HEK293 (cell line): Measurements from ENCODE around the gene IP6K2.

Source experiments
- CTCF ChIA-PET: fragments of 350-600 bp; formaldehyde crosslinking; extraction: SDS; loops from one replicate; lab custom pipeline; 2021; ENCODE audit warnings: antibody characterized with exemption; lab: Yijun Ruan, JAX
- POLR2A ChIA-PET: fragments of 300-600 bp; formaldehyde crosslinking; extraction: SDS; loops from one replicate; lab custom pipeline; 2020; ENCODE audit warnings: antibody characterized with exemption, inconsistent platforms; lab: Yijun Ruan, JAX
- H3K27ac ChIP-seq: fragments of 200-500 bp; sonication (Bioruptor generic); 2 replicates; pipeline ENCODE4 v1.5.1; 2014; ENCODE audit warnings: low read depth, low read length, control low read depth, inconsistent platforms; ENCODE audit errors: extremely low read depth
- H3K36me3 ChIP-seq, 2 experiments: fragments of 200-500 bp in 1 of 2; sonication (Bioruptor generic) in 1 of 2; 1 replicate in 1 of 2; 2 replicates in 1 of 2; pipeline ENCODE4 v1.5.1; 2014 to 2017; ENCODE audit warnings: inconsistent platforms in 2 of 2, low read length in 2 of 2; ENCODE audit not compliant: control insufficient read depth in 2 of 2, insufficient read depth in 1 of 2
- H3K4me1 ChIP-seq: fragments of 200-500 bp; sonication (Bioruptor generic); 2 replicates; pipeline ENCODE4 v1.5.1; 2014; ENCODE audit warnings: mild to moderate bottlenecking, low read length, inconsistent platforms; ENCODE audit not compliant: control insufficient read depth, insufficient read depth
- H3K4me3 ChIP-seq: 2 replicates; pipeline ENCODE4 v1.5.1; 2011; ENCODE audit warnings: low read depth, mild to moderate bottlenecking, control low read depth, low read length, moderate library complexity
- H3K9me3 ChIP-seq: fragments of 200-500 bp; sonication (Bioruptor generic); 2 replicates; pipeline ENCODE4 v1.5.1; 2014; ENCODE audit warnings: low read depth, low read length, inconsistent platforms; ENCODE audit not compliant: control insufficient read depth, insufficient read depth
- ATF2 ChIP-seq: fragments of 450-650 bp; formaldehyde crosslinking; IDR thresholded peaks from 2 replicates; pipeline ENCODE4 v1.5.1; 2016; ENCODE audit warnings: missing biosample characterization, missing genetic modification characterization, low read depth
- CTCF ChIP-seq: fragments of 450-650 bp; formaldehyde crosslinking; IDR thresholded peaks from 2 replicates; pipeline ENCODE4 v1.5.1; 2016; ENCODE audit warnings: missing biosample characterization, missing genetic modification characterization
- IKZF3 ChIP-seq: fragments of 450-650 bp; IDR thresholded peaks from 2 replicates; pipeline ENCODE4 v1.5.0; 2018; ENCODE audit warnings: missing biosample characterization, mild to moderate bottlenecking, missing genetic modification characterization, moderate library complexity
- PRDM1 ChIP-seq: fragments of 450-650 bp; formaldehyde crosslinking; IDR thresholded peaks from 2 replicates; pipeline ENCODE4; 2016; ENCODE audit warnings: missing biosample characterization, missing genetic modification characterization
- SCRT1 ChIP-seq: fragments of 450-650 bp; formaldehyde crosslinking; IDR thresholded peaks from 2 replicates; pipeline ENCODE4 v1.5.1; 2016; ENCODE audit warnings: missing biosample characterization, missing genetic modification characterization, borderline replicate concordance
- SP7 ChIP-seq: fragments of 450-650 bp; formaldehyde crosslinking; IDR thresholded peaks from 2 replicates; pipeline ENCODE4 v1.5.1; 2016; ENCODE audit warnings: missing biosample characterization, missing genetic modification characterization
- TRIM28 ChIP-seq: IDR thresholded peaks from 2 replicates; pipeline ENCODE4 v1.6.1; 2011; ENCODE audit warnings: low read length, control low read depth, borderline replicate concordance
- ZBTB11 ChIP-seq: fragments of 450-650 bp; formaldehyde crosslinking; conservative IDR thresholded peaks from 2 replicates; pipeline ENCODE4 v1.5.1; 2016; ENCODE audit warnings: low read depth, missing biosample characterization, missing genetic modification characterization
- ZEB2 ChIP-seq: fragments of 450-650 bp; formaldehyde crosslinking; IDR thresholded peaks from 2 replicates; pipeline ENCODE4 v1.5.1; 2016; ENCODE audit warnings: missing biosample characterization, missing genetic modification characterization
- ZNF169 ChIP-seq: fragments of 450-650 bp; formaldehyde crosslinking; IDR thresholded peaks from 2 replicates; pipeline ENCODE4 v1.5.1; 2016; ENCODE audit warnings: missing biosample characterization, missing genetic modification characterization
- ZNF174 ChIP-seq: fragments of 450-650 bp; formaldehyde crosslinking; IDR thresholded peaks from 2 replicates; pipeline ENCODE4 v1.5.0; 2017; ENCODE audit warnings: missing biosample characterization, mild to moderate bottlenecking, missing genetic modification characterization
- ZNF2 ChIP-seq: fragments of 450-650 bp; formaldehyde crosslinking; IDR thresholded peaks from 2 replicates; pipeline ENCODE4 v1.5.1; 2016; ENCODE audit warnings: missing biosample characterization, missing genetic modification characterization
- ZNF239 ChIP-seq: fragments of 450-650 bp; formaldehyde crosslinking; IDR thresholded peaks from 2 replicates; pipeline ENCODE4 v1.5.1; 2016; ENCODE audit warnings: missing biosample characterization, missing genetic modification characterization
- ZNF266 ChIP-seq: fragments of 450-650 bp; formaldehyde crosslinking; IDR thresholded peaks from 2 replicates; pipeline ENCODE4 v1.5.1; 2016; ENCODE audit warnings: missing biosample characterization, missing genetic modification characterization, low read depth
- ZNF341 ChIP-seq: fragments of 450-650 bp; formaldehyde crosslinking; IDR thresholded peaks from 2 replicates; pipeline ENCODE4; 2016; ENCODE audit warnings: low read depth, missing biosample characterization, missing genetic modification characterization
- ZNF48 ChIP-seq: fragments of 450-650 bp; formaldehyde crosslinking; IDR thresholded peaks from 2 replicates; pipeline ENCODE4 v1.5.1; 2016; ENCODE audit warnings: missing biosample characterization, missing genetic modification characterization
- ZNF544 ChIP-seq: fragments of 450-650 bp; formaldehyde crosslinking; IDR thresholded peaks from 2 replicates; pipeline ENCODE4 v1.5.0; 2017; ENCODE audit warnings: missing biosample characterization, missing genetic modification characterization
- ZNF549 ChIP-seq: fragments of 450-650 bp; IDR thresholded peaks from 2 replicates; pipeline ENCODE4 v1.5.1; 2018; ENCODE audit warnings: missing biosample characterization, missing genetic modification characterization, mild to moderate bottlenecking, inconsistent platforms, moderate library complexity
- ZNF600 ChIP-seq: fragments of 450-650 bp; formaldehyde crosslinking; IDR thresholded peaks from 2 replicates; pipeline ENCODE4 v1.5.1; 2016; ENCODE audit warnings: missing biosample characterization, missing genetic modification characterization
- ZNF768 ChIP-seq: fragments of 450-650 bp; formaldehyde crosslinking; IDR thresholded peaks from 2 replicates; pipeline ENCODE4 v1.5.1; 2018; ENCODE audit warnings: missing biosample characterization, mild to moderate bottlenecking, missing genetic modification characterization
- TF ChIP-seq, protein P1 (sequence below): fragments of 450-650 bp; formaldehyde crosslinking; IDR thresholded peaks from 2 replicates; pipeline ENCODE4 v1.5.1; 2016; ENCODE audit warnings: missing biosample characterization, missing genetic modification characterization, low read depth
- TF ChIP-seq, protein P2 (sequence below): fragments of 450-650 bp; formaldehyde crosslinking; IDR thresholded peaks from 2 replicates; pipeline ENCODE4 v1.5.1; 2016; ENCODE audit warnings: missing biosample characterization, missing genetic modification characterization

IP6K2 gene

DNA sequence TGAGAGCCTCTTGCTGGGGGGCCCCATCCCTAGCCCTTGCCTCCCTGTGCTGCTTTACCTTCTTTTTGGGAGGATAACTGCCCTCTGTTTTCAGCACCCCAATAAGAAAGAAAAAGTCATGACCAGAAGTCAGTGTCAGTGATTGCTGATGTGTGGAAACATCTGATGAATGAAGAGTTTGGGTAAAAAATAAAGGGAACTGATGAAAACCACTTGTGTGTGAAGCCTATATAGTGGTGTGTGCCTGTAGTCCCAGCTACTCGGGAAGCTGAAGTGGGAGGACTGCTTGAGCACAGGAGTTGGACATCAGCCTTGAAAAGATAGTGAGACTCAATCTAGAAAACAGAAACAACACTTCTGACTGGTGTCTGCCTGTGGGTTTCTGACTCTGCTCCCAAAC is 44.5 kb downstream of the IP6K2 start:
- ChIA-PET POLR2A (no interaction called here), CTCF (no interaction called here)

DNA sequence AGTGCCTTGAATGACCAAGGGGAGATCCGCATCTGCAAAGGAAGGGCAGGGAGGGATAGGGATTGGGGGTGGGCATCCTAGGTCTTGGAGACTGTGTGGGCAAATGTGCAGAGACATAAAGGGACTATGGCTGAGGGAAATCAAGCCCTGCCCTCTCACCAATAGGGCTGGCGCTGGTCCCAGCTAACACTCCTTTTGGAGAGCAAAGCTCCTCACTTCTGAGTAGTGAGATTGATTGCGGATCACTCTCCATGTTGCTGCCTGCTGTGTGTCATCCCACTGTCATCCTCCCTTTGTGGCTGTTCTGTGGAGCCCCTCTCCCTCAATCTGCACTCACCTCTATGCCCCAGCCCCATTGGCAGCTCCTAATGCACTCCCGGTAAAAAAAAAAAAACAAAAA is 52.1 kb downstream of the IP6K2 start:
- ChIA-PET CTCF (interaction anchor here (0.6 to 2.0 kb wide), 5 partner anchors 9 to 427 kb away, joined by 3 to 13 read pairs (median 3); no protein-coding TSS in a partner anchor), POLR2A (interaction anchor here (0.7 to 2.1 kb wide), 2 partner anchors 9 to 662 kb away, joined by 3 to 12 read pairs; no protein-coding TSS in a partner anchor)
- Histone ChIP-seq H3K4me3 (no peak overlapping the region), H3K36me3 (peaks cover 0 to 1% of the 10 kb centered on the region in 2 experiments; a peak in 2 of 3 replicates), H3K27ac (no peak overlapping the region), H3K9me3 (no peaks in the 10 kb centered on the region), H3K4me1 (no peaks in the 10 kb centered on the region)
- TF ChIP-seq, protein P1, sequence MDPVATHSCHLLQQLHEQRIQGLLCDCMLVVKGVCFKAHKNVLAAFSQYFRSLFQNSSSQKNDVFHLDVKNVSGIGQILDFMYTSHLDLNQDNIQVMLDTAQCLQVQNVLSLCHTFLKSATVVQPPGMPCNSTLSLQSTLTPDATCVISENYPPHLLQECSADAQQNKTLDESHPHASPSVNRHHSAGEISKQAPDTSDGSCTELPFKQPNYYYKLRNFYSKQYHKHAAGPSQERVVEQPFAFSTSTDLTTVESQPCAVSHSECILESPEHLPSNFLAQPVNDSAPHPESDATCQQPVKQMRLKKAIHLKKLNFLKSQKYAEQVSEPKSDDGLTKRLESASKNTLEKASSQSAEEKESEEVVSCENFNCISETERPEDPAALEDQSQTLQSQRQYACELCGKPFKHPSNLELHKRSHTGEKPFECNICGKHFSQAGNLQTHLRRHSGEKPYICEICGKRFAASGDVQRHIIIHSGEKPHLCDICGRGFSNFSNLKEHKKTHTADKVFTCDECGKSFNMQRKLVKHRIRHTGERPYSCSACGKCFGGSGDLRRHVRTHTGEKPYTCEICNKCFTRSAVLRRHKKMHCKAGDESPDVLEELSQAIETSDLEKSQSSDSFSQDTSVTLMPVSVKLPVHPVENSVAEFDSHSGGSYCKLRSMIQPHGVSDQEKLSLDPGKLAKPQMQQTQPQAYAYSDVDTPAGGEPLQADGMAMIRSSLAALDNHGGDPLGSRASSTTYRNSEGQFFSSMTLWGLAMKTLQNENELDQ (tag by site-specific recombination): no peak
- TF ChIP-seq SCRT1 (tag by site-specific recombination): no peak
- TF ChIP-seq ZNF169 (tag by site-specific recombination): no peak
- no peak for TF ChIP-seq ZNF239
- no peak for TF ChIP-seq ZNF2 (tag by site-specific recombination)
- TF ChIP-seq PRDM1 (tag by site-specific recombination): peak; percentile 44; the same call in 1 of the 2 replicates
- no peak for TF ChIP-seq ZNF544 (tag by site-specific recombination)
- peak; percentile 42; the same call in 1 of the 2 replicates for TF ChIP-seq ZNF600 (tag by site-specific recombination)

More for the DNA sequence above, 44.5 kb downstream of the IP6K2 start:
- Histone ChIP-seq H3K36me3 (peaks cover 3 to 58% of the 10 kb centered on the region in 2 experiments; a peak in 2 of 3 replicates), H3K4me1 (no peaks in the 10 kb centered on the region), H3K27ac (no peak overlapping the region), H3K4me3 (no peak overlapping the region), H3K9me3 (no peaks in the 10 kb centered on the region)
- no peak for TF ChIP-seq ZNF341 (tag by site-specific recombination)
- TF ChIP-seq ZNF48 (tag by site-specific recombination): no peak
- no peak for TF ChIP-seq SCRT1 (tag by site-specific recombination)
- no peak for TF ChIP-seq TRIM28
- no peak for TF ChIP-seq ZNF174
- TF ChIP-seq ZNF549 (tag by site-specific recombination): no peak
- TF ChIP-seq ZEB2 (tag by site-specific recombination): no peak
- no peak for TF ChIP-seq CTCF (tag by site-specific recombination)

DNA sequence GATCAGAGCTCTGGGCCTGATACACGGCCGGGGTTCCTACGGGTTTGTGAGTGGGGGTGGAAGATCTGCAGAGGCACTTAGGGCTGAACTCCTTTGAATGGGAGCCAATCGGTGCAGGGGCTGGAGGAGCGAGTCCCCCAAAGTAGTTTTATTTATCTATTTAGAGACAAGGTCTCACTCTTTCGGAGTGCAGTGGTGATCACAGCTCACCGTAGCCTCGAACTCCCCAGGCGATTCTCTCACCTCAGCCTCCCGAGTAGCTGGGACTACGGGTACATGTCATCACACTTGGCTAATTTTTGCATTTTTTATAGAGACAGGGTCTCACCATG is 52.7 kb downstream of the IP6K2 start:
- Histone ChIP-seq H3K36me3 (no peaks in the 10 kb centered on the region; a peak in 1 of 3 replicates), H3K27ac (no peak overlapping the region), H3K4me3 (no peak overlapping the region), H3K9me3 (no peaks in the 10 kb centered on the region), H3K4me1 (no peaks in the 10 kb centered on the region)
- TF ChIP-seq, protein P2, sequence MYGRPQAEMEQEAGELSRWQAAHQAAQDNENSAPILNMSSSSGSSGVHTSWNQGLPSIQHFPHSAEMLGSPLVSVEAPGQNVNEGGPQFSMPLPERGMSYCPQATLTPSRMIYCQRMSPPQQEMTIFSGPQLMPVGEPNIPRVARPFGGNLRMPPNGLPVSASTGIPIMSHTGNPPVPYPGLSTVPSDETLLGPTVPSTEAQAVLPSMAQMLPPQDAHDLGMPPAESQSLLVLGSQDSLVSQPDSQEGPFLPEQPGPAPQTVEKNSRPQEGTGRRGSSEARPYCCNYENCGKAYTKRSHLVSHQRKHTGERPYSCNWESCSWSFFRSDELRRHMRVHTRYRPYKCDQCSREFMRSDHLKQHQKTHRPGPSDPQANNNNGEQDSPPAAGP: no peak
- TF ChIP-seq ZNF768 (tag by site-specific recombination): no peak
- TF ChIP-seq SP7: no peak
- TF ChIP-seq IKZF3: no peak
- no peak for TF ChIP-seq ATF2
- no peak for TF ChIP-seq SCRT1 (tag by site-specific recombination)
- TF ChIP-seq ZNF266 (tag by site-specific recombination): no peak
- no peak for TF ChIP-seq ZBTB11
- ChIA-PET POLR2A (interaction anchor here (0.6 to 3.4 kb wide), 5 partner anchors 10 to 765 kb away, joined by 3 to 13 read pairs (median 4); partner anchors contain the start of genes NCKIPSD, NICN1 and SLC26A6), CTCF (interaction anchor here (0.6 to 2.0 kb wide), 7 partner anchors 10 to 196 kb away, joined by 3 to 13 read pairs (median 3); no protein-coding TSS in a partner anchor)
